ENCODE data around the gene KRI1.

DNA sequence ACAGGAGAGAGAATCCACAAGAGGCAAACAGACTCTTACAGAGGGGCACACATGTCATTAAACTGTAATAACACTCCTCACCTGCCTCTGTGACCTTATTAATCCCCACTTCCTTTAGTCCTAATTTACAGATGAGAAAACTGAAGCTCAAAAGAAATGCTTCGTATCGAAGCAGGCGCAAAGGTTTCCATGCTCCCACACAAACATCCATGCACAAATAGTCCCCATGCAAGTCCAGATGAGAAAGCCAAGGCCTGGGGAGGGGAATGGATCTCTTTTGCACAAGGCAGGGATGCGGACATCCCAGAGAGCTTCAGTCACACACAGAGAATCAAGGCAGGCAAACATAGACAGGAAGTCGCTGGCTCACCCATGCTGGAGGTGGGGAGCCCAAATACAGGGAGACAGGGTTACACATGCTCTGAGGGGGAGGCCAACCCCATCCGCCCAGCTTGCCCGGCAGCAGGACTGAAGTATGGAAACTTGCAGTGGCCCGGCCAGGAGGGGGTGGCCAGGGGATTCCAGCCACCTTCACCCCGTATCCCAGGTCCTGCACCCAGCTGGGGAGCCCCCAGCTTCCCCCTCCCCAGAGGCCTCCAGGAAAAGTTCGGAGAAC lies 49.0 kb downstream of the KRI1 start:
- TF ChIP-seq, protein P1, sequence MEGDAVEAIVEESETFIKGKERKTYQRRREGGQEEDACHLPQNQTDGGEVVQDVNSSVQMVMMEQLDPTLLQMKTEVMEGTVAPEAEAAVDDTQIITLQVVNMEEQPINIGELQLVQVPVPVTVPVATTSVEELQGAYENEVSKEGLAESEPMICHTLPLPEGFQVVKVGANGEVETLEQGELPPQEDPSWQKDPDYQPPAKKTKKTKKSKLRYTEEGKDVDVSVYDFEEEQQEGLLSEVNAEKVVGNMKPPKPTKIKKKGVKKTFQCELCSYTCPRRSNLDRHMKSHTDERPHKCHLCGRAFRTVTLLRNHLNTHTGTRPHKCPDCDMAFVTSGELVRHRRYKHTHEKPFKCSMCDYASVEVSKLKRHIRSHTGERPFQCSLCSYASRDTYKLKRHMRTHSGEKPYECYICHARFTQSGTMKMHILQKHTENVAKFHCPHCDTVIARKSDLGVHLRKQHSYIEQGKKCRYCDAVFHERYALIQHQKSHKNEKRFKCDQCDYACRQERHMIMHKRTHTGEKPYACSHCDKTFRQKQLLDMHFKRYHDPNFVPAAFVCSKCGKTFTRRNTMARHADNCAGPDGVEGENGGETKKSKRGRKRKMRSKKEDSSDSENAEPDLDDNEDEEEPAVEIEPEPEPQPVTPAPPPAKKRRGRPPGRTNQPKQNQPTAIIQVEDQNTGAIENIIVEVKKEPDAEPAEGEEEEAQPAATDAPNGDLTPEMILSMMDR (IDR thresholded peaks at IDR 0.05), result no peak
- TF ChIP-seq POLR2A (IDR thresholded peaks at IDR 0.05), result no peak

All from breast epithelium (tissue), 3 donors.